Glomerular endothelial cell (primary cell): Measurements from ENCODE around the gene DGKI. TPM values are rescaled to one million over a fixed set of nuclear protein-coding genes. Genes with fewer than 3 reads are reported as not detected.
"Not testable (repeated sequence)": the region's sequence is repeated elsewhere in the genome, so short reads cannot be mapped to it uniquely, and the experiment has no call there.

Experiments
- DNase-seq: peaks from one replicate; pipeline ENCODE4 v3.0.0-alpha.2; 2011; ENCODE audit warnings: low read depth, low spot score; ENCODE audit errors: extremely low read depth
- total RNA-seq: library from RNA; depleted of rRNA; stranded (reverse); fragments of >200 nt; gene quantifications from 2 replicates; pipeline ENCODE4 v1.2.3, GENCODE V29; 2015

DGKI gene
- total RNA-seq, 1 donor from 2014 or later: 6.2 TPM

DNA sequence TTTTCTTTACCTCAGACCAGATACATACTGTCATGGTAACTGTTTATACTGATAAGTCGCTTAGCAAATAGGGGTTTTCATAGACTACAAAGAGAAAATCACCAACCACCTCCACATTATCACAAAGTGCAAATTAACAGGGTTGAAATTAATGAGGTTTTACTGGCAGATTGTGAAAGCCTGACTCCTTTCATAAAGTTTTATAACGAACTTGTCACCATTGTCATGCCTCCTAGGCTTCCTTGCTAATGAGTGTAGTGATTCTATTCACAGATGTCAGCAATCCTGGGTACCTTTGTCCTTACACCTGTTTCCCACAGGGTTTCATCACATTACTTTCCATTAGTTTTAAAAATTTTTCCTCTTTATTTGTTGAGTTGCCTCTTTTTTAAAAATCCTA, 361.0 kb downstream of the DGKI start:
- DNase-seq: no peak

DNA sequence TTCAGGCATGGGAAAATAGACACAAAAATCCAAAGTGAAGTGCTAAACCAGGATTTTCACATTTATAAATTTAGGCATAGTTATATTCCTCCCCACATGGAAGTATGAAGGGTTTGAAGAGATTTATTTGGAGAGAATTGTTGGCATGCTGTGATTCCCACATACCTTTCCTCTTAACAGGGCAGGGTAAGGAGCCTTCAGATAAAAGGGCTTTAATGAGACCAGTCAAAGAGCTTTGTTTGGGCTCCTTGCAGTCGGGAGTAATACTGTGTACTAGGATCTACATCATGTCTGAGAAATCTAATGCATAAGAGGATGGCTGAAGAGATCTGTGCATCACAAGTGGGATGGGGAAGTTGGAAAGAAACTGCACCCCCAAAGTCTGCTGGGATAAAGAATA, 362.4 kb downstream of the DGKI start:
- no peak for DNase-seq

DNA sequence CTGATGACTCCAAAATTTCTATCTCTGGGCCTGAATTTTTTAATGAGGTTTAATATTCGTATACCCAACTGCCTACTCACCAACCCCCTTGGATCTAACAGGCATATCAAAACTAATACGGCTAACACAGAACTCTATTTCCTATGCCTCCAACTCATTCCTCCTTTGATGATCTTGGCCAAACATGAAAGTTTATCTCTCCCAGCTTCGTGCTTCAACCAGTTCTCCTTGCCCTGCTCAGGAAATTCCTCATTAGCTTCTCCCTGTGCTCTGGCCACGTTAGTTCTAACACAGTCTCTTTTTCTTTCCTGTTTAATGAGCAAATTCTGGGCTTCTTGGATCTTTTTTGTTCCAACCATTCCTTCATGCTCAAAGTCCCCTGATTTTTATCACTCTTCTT, 364.3 kb downstream of the DGKI start:
- no peak for DNase-seq

GRCh38 chr7:137480824-137481365, 365.9 kb downstream of the DGKI start:
- no peak for DNase-seq

DNA sequence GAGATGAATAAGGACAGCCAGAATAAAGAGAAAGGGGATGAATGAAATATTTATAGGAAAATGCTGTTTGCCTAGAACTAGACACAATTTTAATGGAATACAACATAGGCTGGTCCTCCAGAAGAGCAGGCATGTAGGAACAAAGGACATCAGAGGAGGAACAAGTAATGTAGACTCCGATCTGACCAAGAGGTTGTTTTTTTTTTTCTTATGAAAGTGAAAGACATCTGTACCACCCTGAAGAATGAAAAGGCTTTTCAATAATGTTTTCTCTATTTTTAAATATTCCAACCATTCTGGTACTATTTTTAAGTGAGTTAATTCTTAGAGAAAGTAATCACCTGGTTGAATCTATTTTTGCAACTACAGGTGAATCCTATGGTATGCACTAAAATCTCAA, 366.4 kb downstream of the DGKI start:
- DNase-seq: no peak

DNA sequence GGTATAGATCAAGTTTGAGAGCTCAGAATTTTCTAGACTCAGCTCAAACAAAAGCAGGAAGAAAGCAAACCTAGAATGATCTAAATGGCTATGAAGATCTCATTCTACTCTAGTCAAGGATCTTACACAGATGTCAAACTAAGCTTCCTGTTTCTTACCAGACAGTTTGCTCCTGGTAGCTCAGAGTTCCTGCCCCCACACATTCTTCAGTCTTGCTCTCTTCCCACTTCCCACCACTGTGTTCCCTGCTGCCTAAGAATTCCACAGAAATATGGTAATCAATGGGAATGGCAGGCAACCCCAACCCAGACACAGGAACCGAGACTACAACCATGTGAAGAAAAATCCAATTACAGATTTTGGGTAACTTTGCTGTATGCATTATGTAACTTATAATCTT, 369.8 kb downstream of the DGKI start:
- DNase-seq: no peak

GRCh38 chr7:137475966-137476365, 370.8 kb downstream of the DGKI start:
- no peak for DNase-seq

- DNase-seq: no peak
These were observed 372.2 kb downstream of the DGKI start for GRCh38 chr7:137474540-137475026.

DNA sequence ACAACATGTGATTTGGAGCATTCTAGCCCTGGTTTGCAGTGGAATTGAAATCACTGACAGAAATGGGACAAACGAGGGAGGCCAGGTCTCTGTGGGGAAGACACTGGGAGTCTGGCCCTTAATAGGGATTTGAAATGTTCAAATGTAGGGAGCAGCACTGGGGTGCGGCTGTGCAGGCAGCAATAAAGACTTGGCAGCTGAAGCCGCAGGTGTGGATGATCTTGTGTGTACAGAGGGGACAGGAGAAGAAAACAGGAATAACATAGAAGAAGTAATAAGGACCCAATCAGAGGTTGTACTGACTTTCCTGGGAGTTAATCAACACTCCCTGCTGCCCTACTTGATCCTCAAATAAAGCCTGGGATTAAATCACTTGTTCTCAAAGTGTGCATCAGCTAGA, 375.6 kb downstream of the DGKI start:
- no peak for DNase-seq

DNA sequence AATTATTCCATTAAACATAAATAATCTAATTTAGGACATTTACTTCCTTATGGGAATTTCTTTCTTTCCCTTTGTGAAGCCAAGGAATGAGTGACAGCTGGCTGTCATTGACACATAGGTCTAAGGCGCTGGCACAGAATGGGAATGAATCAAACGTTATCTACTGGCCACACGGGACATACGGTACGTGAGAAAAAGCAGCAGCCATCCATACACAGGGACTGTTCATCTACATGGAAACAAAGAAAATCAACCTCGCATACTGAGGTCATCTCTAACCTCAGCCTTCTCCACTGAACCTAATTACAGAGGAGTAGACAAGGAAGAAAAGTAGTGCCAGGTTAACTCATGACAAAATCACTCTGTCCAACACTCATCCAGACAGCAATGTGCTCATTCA, 376.9 kb downstream of the DGKI start:
- DNase-seq: no peak

DNA sequence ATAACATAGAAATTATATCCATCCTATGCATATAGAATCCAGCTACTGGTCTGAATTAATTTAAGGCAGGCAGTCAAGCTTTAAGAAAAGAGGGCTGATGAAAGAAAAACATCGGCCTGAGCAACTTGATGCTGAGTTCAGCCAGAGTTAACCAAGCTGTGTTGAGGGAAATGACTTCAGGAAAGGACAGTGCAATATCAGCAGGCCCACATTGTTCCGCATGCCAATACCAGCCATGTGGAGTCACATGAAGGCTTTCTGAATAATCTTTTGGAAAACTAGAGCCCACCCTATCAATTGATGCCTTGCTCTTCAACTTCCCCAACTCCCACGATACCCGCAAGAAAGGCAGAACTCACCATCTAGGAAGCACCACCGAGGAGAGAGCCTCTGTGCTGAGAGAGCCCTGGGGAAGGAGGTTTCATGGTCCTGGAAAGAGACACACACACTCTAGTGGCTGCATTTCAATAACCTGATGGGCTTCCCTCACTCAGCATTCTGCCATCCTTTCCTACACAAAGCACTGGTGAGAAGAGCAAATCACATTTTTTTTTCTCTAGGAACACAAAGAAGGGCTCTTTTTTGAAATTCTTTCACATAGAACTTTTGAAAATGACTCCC, 377.5 kb downstream of the DGKI start:
- DNase-seq: peak; percentile 72

- DNase-seq: no peak
These were observed 383.9 kb downstream of the DGKI start for GRCh38 chr7:137462847-137463246.

DNA sequence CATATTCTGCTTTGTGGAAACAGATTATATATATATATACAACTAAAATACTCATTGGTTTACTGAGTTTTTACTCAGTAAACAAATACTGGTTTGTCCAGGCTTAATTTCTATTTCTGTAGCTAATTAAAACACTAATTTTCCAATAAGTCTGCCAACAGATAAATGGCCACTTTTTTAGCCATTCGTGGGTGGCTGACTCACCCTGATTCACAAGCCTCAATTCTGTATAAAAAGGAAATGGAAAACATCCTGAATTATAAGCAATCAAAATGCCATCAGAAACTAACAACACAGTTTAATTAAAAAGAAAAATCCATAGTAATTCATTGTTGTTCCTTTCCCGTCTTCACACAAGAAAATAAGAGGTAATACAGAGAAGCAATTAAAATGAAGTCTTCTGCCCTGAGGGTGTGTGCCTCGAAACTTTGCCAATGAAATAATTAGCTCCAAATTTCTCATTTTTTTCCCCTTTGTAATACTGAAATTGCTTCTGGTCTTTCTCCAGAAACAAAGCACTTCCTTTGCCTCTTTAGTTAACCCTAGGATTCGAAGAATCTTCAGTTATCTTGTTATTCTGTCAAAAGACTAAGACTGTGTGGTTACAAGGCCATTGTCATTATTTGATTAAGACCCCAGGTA, 384.6 kb downstream of the DGKI start:
- no peak for DNase-seq

GRCh38 chr7:137458399-137458798, 388.4 kb downstream of the DGKI start:
- no peak for DNase-seq

- no peak for DNase-seq
These were observed 392.0 kb downstream of the DGKI start for GRCh38 chr7:137454767-137455166.

DNA sequence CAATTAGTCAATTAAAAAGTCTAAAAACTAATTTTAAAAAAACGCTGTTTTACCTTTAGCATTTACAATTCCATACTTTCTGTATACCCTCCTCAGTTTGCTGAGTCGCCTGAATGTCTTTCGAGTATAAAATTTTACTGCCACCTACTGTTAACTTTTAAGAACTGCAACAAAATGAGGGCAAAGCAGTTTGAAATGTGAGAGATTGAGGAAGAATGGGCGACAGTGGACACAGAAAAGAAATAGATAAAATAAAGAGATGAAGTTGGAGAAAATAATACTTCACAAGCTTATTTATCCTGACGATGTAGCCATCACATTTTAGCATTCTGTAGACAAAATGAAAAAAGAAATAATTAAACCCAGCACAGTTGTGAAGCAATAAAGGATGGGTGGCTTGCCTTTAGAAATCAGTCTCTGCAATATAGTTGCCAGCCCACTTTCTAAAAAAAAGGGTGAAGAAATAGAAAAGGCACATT, 392.5 kb downstream of the DGKI start:
- no peak for DNase-seq

DNA sequence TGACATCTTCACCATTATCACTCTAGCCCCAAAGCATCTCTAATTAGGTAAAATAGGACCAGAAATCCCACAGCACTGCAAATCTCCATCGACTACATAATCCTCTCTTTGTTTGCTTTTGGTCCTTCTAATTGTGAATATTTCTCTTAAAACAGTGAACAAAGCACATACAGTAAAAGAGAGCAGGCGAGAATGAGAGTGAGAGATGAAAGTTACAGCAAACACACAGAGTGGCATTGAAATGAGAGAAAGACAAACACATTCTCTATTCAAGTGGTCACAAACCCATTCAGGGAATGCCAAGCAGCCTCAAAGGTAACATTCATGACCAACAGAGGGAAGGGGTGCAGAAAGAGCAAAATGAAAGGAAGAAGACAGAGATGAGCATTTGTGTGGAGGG, 393.4 kb downstream of the DGKI start:
- no peak for DNase-seq

GRCh38 chr7:137449016-137449415, 397.8 kb downstream of the DGKI start:
- no peak for DNase-seq

GRCh38 chr7:137448572-137448971, 398.2 kb downstream of the DGKI start:
- not testable (repeated sequence) for DNase-seq

DNA sequence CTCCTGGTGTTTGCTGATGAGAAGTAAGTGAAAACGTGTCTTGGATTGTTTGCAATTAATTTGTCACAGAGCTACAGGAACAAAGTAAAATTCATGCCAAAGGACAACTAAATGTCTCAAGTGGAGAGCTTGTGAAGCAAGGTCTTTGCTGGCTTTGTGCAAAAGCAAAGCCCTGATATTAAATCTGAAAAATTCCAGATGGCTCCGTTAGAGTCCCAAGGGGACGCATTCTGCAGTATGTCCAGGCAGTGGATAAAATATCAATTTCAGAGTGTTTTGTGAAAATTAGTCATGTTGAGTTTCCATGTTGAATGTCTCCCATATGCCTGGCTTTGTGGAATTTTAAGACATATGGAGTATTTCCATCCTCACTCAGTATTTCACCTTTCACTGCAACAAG, 400.7 kb downstream of the DGKI start:
- DNase-seq: no peak

DNA sequence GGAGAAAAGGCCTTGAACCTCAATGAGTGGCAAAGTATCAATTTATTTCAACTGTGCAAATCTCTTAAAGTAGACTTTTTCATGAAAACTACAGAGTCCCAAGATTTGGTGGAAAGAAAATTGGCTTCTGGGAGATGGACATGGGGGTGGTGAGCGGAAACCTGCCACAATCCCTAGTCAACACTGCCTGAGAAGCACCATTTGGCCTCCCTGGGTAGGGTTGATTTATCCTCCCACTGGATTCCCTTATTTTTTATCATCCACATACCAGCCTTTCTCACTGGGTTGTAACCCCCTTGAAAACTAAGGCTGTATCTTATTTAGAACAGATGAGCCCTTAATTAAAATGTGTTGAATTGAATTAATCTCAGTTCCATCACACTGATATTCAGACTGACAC, 401.5 kb downstream of the DGKI start:
- DNase-seq: no peak

- no peak for DNase-seq
These were observed 403.2 kb downstream of the DGKI start for GRCh38 chr7:137443616-137444015.
